ENCODE data around the gene GOLIM4.
"Not testable (repeated sequence)": the region's sequence is repeated elsewhere in the genome, so short reads cannot be mapped to it uniquely, and the experiment has no call there.

Gene GOLIM4

DNA sequence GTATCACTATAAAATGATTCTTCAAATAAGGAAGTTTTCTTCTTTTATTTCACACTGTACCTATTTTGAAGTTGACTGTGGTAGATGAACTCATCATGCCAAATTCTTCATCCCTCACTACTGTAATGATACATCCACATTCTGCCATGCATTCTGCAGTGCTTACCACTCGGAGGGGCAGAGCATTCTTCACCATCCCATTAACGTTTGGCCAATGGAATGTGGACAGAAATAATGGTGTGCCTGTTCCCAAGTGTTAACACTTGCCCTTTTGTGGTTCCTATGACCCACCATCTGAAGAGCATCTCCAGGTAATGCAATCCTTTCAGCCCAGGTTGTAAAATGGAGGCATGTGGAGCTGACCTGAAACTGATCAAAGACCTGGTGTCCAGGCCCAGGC, 18.6 kb downstream of the GOLIM4 start:
- DNase-seq (ENCODE audit: low read depth): no peak

DNA sequence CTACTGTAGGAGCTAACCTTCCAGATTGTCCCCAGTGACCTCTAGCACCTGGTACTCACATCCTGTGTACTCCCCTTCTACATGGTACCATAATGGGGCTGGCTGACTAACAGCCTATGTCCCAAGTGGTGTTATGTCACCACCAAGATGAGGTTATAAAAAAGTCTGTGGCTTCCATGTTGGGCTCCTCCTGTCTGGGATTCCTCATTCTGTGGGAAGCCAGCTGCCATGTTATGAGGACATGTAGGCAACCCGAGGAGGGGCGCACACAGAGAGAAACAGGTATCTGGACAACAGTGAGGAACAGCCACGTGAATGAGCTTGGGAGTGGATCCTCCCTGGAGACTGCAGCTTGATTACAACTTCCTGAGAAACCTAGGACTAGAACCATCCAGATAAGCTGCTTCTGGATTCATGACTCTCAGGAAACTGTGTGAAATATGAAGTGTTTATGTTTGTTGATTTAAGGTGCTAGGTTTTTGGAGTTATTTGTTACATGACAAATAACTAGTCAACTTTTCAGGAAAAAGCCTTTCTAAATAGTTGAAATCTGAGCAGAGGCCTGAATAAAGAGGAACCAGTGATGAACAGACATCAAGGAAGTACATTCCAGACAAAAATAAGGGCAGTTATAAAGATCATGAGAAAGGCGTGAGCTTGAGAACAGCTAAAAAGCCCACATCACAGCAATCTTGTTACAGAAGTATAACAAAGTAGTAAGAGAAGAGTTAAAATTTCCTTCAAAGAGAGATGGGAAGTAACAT, 21.7 kb downstream of the GOLIM4 start:
- DNase-seq (ENCODE audit: low read depth): no peak

DNA sequence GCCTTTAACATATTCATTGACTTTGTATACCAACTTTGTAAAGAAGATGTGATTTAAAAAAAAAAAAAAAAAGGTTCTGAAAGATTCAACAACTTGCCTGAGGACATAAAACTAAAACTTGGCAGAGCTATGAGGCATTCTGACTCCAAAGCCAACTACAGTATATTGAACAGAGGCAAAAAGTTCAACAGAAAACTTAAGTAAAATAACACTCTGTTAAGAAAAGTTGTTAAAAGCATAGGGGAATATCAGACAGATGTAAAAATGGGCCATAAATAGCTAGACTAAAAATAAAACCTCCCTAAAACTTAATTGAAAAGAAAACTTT, 23.4 kb downstream of the GOLIM4 start:
- peak; percentile 26 for DNase-seq (ENCODE audit: low read depth)

DNA sequence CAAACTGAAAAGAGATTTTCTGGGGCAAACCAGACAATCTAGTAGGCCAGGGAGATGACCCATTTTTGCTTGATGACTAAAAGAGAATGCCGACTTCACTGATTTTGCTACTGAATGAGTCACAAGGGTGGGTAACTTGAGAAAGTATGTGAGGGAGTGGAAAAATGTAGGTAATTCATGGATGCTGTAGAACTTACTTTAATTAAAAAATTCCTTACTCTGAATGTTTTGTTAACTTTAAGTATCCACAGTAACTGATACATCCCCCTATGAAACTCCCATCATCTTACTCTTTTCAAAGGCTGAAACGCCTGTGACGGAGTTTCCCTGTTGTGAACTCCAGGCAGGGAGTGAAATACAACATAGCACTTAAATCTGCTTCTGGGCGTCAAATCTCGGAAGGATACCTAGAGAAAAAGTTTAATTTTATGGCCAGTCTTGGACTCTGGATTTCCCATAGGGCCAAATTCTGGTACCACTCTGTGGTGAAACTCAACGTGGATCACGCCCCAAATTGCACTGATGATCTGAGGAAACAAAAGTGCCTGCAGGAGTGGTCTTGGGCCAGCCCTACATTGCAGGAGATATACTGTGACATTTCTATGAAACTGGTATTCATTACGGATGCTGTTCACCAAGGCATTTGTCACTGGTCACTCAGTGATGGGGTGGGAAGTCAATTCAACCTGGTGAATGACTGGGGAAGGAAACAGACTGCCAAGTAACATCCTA, 24.0 kb downstream of the GOLIM4 start:
- peak; percentile 74 for DNase-seq (ENCODE audit: low read depth)

DNA sequence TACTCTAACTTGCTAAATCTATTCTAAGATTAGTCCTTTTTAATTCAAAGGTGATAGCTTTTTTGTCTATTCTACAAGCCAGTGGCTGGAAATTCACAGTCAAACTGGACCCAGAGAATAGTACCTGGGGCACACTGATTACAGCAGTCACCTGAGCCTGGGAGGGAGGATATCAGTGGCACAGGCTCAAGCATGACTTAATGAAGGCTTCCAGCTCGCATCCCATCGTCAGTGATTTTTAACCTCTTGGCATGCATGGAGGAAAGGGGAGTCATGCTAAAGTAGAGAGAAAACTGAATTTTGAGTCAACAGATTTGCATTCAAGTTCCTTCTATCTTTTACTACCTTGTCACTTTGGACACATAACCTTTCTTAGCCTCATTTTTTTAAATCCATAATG, 24.8 kb downstream of the GOLIM4 start:
- DNase-seq (ENCODE audit: low read depth): no peak

DNA sequence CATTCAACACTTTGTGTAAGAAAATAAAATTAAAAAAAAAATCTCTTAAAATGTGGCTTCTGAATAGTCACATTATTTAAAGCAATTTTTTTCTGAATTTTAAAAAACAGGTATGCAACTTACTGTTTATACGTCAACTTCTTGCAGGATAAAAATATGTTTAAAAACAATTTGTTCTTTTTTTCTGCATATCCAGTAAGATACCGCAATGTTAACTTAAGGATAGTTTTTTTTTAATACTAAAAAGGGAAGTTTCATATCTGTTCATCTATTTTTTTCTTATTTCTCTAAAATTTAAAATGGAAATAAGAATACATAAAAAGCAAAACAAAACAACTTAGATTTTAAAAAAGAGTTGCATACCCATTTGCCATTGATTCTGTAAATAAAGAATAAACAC, 27.4 kb downstream of the GOLIM4 start:
- DNase-seq (ENCODE audit: low read depth): no peak

DNA sequence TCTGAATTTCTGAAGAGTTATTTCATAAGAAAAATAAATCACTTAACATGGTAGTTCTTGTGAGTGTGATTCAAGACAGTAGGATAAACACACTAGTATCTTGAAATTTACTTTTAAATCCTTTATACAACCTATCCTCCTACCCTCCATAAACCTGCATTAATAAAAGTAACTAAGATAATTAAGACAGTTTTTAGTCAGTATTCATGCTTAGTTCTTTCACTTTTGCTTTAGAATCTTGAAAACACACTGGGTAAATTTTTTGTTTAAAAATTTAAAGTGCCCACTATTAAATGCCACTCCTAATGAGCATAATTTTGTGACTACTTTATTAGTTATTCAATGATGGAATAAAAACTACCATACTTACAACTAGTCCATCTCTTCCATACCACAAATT, 28.8 kb downstream of the GOLIM4 start:
- DNase-seq (ENCODE audit: low read depth): no peak

DNA sequence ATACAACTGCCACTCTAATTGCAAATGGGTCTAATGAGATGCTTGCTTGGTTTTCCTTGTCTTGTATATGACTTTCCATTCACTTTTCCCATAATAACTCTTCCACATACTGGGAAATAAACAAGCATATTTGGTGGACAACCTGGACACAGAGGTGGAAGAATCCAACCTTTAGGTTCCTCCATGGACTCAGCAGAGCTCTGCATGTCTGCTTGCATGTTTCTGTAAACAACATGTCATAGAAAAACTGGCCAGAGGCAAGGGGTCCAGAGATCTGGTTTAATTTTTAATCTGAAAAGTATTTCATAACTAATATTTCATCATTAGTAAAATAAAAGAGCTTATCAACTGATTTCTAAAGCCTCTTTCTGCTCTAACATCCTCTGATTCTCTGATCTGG, 30.2 kb downstream of the GOLIM4 start:
- no peak for DNase-seq (ENCODE audit: low read depth)

DNA sequence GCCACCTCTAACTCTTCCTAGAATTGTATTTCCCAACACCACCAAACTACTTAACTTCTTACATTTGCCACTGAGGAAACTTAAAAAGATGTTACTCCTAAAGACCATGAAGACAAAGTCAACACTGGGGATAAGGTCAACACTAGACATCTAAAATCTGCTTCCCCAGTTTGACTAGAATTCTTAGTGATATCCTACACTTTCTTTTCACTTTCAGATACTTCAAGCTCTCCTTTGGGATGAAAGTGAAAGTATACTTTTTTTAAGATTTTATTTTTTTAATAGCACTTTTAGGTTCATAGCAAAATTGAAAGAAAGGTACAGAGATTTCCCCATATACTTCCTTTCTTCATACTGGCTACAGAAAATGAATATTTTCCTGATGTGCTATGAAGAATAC, 32.6 kb downstream of the GOLIM4 start:
- no peak for DNase-seq (ENCODE audit: low read depth)

DNA sequence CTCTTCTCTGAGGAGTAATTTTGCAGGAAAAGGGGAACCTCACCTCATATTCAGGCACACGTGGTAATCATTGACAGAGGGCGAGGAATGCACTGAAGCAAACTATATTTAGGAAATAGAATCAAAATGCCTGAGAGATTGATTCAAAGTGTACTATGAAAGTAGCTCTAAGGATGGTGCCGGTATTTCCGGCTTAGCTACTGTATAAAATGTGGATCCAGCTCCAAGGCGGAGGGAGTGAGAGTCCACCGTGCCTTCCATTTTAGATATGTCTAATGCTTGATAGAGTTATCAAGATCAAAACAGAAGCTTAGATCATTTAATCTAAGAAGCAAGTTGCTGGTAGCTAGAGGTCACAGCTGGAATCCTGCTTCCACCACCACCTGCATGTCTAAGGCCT, 33.0 kb downstream of the GOLIM4 start:
- DNase-seq (ENCODE audit: low read depth): no peak

DNA sequence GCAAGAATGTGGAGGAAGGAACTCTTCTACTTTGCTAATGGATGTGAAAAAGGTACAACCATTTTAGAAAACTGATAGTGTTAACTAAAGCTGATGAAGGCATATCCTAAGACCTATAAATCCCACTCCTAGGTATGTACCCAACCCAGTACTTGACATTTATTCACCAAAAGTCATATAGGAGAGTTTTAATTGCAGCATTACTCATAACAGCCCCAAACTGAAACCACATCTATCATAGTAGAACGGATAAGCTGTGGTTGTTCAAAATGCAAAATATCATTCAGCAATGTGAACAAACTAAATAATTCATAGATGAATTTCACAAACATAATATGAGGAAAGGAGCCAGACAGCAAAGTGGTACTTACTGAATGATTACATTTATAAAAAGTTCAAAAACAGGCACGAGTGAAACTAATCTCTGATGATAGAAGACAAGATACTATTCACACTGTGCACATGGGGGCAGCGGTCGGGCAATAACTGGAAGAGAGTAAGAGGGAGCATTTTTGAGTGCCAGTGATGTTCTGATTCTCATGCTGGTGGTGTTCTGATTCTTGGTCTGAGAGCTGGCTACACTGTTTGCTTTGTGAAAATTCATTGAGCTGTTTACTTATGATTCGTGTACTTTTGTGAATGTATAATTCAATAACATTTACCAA, 34.3 kb downstream of the GOLIM4 start:
- DNase-seq (ENCODE audit: low read depth): no peak

DNA sequence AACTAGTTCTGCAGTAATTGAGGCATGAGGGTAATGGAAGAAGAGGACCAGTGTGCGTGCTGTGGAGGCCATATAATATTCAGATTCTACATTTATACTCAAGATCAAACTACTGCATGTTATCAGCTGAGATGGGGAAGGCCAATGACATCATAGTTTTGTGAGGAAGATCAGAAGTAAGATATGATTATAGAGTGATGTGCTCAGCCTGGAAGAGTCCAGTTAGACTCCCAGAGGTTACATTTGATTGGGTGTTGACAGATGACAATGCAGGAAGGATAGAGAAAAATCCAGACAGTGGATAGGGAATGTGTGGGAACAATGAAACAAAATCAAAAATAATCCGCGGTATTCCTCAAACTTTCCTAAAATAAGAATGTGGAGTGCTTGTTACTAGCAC, 35.4 kb downstream of the GOLIM4 start:
- no peak for DNase-seq (ENCODE audit: low read depth)

DNA sequence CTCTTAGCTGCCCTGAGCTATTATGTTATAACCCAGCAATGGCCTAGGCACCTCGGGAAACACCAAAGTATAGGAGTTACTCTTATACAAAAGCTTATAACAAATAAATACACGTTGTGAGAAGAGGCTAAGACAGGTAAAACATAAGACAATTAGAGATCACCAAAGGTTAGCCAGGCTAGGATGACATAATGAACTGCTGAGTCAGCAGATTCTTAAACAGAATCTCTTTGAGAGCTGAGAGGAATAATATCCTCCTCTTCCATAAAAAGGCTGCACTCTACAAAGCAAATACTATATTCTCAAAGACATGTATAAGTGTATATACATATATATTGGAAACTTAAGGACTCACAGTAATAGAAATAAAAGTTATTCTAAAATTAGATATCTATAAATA, 37.2 kb downstream of the GOLIM4 start:
- DNase-seq (ENCODE audit: low read depth): no peak

DNA sequence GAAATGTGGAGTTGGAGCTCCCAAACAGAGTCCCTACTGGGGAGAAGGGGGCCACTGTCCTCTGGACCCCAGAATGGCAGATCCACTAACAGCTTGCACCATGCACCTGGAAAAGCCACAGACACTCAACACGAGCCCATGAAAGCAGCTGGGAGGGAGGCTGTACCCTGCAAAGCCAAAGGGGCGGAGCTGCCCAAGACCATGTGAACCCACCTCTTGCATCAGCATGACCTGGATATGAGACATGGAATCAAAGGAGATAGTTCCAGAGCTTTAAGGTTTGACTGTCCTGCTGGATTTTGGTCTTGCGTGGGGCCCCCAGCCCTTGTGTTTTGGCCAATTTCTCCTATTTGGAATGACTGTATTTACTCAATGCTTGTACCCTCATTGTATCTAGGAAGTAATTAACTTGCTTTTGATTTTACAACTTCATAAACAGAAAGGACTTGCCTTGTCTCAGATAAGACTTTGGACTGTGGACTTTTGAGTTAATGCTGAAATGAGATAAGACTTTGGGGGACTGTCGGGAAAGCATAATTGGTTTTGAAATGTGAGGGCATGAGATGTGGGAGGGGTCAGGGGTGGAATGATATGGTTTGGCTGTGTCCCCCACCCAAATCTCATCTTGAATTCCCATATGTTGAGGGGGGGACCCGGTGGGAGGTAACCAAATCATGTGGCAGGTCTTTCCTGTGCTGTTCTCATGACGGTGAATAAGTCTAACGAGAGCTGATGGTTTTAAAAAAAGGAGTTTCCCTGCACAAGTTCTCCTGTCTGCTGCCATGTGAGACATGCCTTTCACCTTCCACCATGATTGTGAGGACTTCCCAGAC, 39.1 kb downstream of the GOLIM4 start:
- DNase-seq (ENCODE audit: low read depth): not testable (repeated sequence)

DNA sequence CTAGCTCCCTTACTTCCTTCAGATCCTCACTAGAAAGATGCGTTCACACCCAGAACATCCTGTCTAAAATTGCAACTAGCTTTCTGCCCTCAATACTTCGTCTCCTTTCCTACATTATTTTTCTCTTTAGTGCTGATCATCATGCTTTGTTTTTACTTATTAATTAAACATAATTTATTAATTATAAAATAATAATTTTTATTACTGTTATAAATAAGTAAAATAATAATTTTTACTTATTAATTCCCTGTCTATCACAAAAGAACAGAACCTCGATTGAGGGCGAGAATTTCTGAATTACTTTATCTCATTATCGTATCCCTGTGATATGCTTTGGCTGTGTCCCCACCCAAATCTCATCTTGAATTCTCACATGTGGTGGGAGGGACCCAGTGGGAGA, 41.3 kb downstream of the GOLIM4 start:
- DNase-seq (ENCODE audit: low read depth): no peak

DNA sequence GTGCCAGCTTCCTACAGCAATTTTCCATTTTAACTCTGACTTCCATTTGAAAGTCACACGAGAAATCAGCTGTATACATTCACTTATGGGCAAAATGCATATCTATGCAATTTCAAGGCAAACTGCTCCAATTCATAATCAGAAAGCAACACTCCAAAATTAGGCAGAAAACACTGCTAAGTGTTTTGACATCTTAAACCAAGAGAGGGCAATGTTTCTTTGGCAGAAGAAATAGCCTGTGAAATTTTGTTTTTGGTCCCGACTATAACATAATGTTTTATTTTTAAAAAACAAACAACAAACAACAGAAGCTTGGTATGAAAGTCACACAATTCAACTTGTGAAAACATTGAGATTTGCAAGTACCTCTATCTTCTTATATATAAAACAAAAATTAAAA, 42.6 kb downstream of the GOLIM4 start:
- DNase-seq (ENCODE audit: low read depth): no peak

DNA sequence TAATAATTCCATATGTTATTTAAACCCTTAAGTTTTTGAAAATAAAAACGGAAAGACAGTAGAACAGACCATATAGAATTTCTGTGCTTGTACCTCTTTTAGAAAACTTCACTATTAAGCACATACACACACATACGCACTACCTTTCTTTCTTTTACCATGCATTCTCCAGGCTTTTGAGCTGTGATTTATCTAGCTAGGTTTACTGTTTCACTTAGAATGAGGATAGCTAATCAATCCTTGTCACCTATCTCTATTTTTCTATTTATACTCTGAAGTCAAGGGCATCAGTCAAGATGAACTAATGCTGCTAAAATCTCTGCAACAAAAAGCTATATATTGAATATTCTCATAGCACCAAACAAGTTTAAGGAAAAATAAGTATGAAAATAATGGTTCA, 43.2 kb downstream of the GOLIM4 start:
- DNase-seq (ENCODE audit: low read depth): no peak

DNA sequence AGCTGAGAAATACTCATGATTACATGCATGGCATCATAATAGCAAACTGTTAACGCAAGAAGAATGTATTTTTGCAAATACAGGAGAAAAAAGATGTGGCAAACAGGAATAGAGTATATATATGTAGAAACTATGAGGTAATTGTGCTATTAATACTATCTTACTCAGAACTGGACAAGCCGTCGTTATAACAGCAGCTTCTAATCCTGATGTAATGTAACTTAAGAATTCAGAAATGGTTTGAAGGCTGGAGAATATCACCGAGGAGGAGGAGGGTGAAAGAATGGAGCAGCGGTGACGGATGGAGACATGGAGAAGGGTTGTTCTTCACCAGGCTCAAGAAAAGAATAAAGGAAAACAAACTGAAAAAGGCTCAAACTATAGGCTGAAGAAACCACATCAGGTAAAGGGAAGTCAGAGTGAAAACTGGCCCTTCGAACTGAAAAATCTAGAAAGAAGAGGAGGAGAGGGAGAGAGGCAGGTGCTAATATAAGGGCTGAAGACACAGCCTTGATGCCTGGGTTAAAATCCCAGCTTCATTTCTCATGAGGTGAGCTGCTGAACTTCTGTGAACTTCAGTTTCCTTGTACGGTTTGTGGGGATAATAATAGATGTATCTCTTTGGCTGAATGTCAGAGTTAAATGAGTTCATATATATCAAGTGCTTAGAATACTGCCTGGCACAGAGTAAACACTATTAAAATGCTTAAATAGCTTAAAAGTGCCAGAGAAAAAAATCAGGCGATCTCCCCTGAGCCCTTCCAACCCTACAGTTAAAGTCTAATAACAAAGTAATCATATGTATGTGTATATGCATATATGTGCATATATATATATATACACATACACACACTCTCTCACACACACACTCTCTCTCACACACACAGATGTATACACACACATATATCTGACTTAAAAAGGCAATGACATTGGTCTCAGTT, 43.9 kb downstream of the GOLIM4 start:
- peak; percentile 51 for DNase-seq (ENCODE audit: low read depth)

DNA sequence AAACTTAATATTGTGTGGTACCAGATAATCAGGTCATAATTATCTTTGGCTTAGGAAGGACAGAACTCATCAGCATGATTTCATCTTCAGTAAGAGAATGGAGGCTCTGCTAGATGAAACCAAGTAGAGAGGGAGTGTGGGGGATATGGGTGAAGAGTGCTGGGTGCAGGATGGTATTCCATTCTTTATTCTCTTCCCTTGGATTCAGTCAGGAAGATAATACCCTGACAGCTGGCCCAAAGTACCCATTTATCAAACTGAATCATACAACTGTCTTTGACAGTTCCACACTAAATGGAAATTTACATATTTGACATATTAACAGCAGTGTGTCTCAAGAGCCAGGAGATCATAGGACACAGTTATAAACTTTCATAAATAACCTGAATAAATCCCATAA, 44.7 kb downstream of the GOLIM4 start:
- DNase-seq (ENCODE audit: low read depth): no peak

DNA sequence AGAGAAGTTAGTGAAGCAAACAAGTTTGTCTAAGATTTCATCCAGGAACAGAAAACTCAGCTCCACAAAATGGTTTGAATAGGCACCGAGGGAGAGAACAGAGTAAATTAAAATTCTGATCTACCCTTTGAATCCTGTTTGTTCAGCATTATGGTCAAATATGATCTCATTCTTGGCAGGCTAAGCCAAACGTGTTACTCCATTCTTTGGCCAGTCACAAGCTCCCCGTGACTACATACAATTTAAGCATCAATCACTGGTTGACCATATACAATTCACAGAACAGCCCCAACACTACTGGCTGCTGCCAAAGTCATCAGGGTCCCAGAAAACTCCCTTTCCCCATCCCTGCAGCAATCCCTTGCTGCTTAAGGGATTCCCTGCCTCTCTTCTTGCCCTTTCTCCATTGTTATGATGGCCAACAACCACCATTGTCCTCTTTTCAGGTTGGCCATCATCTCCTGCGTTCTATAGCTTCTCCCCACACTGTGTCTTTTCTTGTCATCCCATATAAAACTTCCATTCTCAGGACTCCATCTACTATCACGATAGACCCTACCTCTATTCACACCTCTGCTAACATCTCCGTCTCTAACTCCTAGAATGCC, 46.3 kb downstream of the GOLIM4 start:
- no peak for DNase-seq (ENCODE audit: low read depth)

Measured in fibroblast of the conjunctiva (primary cell).